ENCODE measurements around the gene C22orf39.

C22orf39 gene

DNA sequence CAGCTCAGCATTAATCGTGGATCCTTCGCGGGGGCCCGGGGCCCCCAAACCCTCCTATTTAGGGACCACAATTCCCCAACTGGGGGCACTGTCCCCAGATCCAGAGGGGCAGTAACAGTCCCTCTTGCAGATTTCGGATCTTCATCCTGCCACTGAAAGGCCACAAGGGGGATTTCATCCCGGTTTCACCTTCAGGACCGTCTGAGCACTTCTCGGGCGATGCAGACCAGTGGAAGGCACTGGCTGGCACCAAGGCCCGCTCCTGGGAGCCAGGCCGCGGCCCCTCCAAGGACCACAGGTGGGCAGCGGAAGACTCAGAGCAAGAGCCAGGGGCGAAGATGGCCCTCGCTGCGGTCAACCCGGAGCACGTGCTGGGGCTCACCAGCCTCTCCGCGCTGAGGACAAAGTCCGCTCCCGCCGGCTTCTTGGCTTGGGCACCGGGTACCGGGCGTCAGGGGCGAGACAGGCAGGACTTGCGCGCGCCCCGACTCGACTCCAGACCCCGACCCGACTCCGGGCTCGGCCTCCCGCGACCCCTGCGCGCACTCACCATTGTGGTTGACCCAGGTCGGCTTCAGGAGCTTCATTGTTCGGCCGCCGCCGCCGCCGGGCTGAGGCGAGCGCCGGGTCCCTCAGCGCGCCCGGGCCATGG lies 16.5 kb downstream of the C22orf39 start:
- DNase-seq (ENCODE audit: low spot score), result no peak

- peak; percentile 44 for DNase-seq (ENCODE audit: low spot score)
Observed at GRCh38 chr22:19429950-19430889, 17.3 kb downstream of the C22orf39 start.

DNA sequence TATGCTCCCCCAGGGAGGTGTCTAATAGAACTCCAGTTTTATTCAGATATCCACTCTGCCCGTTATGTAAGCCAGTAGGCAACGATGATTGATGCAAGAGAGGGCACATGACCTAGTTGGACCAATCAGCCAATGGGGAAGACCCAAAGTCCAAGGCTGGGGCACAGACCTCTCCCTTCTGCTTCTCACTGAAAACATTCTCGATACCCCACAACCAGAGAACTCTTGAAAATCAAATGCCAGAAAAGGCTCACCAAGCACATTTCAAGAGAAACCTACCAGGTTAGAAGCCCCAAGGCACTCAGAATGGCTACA lies 23.4 kb downstream of the C22orf39 start:
- no peak for DNase-seq (ENCODE audit: low spot score)

GRCh38 chr22:19422440-19423301 lies 24.8 kb downstream of the C22orf39 start:
- no peak for DNase-seq (ENCODE audit: low spot score)

- DNase-seq (ENCODE audit: low spot score), result no peak
Observed at GRCh38 chr22:19420321-19420720, 27.2 kb downstream of the C22orf39 start.

DNA sequence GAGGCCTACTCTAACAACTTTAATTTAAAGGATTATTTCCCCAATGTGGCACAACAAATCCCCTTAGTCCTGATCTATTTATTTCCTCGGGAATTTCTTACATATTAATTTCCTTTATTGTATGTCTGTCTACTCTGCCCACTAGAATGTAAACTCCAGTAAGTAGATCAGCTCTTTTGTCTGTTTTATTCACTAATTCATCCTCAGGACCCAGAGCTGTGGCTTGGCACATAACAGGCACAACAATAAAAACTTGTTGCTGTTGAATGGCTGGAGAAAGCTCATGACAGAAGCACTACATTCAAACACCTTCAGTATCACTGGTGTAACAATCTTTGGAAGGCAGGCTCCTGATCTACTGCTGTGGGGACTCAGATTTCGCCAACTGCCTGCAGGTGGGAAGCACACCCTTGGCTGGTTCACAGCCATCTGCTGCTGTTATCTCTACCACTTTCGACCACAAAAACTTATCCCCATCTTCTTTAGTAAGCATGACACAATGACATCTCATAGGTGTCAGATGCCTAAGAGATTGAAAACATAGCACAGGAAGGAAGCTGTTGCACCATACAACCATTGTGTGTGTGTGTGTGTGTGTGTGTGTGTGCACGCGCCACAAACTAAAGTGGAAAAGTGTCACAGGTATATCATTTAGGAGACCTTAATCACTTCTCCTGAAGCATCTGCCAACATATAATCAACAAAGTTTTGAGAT lies 27.9 kb downstream of the C22orf39 start:
- peak; percentile 74 for DNase-seq (ENCODE audit: low spot score)

- no peak for DNase-seq (ENCODE audit: low spot score)
Observed at GRCh38 chr22:19419086-19419463, 28.4 kb downstream of the C22orf39 start.

GRCh38 chr22:19412923-19413322 lies 34.6 kb downstream of the C22orf39 start:
- DNase-seq (ENCODE audit: low spot score), result no peak

DNA sequence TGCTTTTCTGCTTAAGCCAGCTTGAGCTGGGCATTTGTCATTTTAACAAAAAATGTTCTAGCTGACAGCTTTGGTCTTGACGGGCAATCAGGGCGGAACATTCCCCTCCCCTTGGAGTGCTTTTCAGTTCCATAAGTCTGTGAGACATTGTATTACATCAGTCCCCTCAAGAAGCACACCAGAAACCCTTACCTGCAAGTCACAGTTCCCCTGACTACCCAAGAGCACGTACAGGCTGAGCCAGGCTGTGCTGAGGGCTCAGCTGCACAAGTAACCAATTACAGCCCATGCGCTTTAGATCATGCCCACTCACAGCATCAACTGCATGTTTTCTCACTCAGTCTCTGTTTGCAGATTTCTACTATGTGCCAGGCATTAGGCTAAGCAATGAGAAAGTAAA lies 35.0 kb downstream of the C22orf39 start:
- no peak for DNase-seq (ENCODE audit: low spot score)

DNA sequence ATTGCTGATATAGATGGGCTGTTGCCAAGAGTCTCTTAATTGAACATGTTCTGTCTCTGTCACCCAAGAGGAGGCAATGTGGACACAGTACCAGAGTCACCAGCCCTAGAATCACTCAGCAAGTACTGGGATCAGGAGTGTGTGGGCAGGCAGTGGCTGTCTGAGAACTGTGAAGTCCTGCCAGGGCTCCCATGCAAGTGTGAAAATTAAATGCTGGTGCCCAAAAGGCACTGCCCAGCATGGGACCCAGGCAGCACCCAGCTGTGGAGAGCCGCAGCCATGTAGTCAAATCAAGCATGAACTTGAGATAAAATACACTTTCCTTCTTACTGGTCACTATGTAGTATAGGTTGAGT lies 35.8 kb downstream of the C22orf39 start:
- no peak for DNase-seq (ENCODE audit: low spot score)

GRCh38 chr22:19410941-19411689 lies 36.4 kb downstream of the C22orf39 start:
- DNase-seq (ENCODE audit: low spot score), result no peak

DNA sequence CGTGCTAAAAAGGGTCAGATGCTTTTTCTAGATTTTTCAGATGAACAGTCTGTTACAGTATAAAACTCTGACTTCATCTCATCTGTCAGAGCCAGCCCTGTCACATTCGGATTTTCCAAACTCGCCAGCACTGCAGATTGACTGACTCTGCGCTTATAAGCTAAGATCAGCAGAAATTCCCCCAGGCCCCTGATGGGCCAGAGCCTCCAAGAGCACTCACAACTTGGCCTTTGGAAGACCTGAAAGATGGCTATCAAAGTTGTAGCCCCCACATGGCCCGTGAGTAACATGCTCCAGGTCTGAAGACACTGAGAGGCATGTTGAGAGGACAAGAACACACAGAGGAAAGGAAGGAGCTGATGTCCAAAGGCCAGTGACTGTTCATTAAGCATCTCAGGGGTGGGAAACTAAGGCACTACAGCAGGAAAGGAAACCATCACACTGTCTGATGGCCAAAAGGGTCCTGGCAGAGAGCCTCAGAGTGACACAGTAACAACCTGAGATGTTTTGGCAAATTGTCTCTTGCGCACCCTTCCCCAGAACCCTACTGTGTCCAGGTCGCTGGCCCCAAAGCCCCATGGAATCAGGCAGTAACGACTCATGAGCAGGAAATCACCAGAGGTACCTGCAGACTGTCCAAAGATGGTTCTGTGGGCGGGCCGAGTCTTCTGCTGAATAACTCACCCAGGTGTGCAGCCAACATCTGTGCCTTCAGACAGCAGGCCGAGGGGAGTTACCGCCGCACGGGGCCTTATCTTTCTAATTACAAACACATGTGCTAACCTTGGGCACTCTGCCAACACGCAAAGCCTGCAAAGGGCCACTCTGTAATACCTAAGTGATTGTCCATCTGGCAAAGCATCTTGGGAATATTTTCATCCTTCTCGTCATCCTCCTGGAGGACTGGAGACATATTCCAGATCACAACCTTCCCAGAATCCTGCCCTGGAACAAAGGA lies 39.6 kb downstream of the C22orf39 start:
- DNase-seq (ENCODE audit: low spot score), result no peak

DNA sequence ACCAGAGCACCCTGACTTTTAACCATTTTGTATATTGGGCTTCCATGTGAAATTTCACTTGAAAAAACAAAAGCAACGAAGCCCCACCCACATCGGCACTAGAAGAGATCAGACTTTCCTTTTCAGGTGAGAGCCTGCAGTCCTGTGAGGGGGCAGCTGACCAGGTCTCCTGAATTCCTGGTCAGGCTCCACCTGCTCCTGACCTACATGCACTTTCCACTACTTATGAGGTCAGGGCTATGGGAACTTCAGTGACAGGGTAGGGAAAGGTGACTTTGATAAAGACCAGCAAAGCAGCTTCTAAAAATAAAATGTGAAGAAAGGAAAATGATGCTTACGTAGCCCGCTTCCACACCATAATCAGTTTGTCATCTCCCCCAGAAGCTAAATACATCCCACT lies 40.7 kb downstream of the C22orf39 start:
- DNase-seq (ENCODE audit: low spot score), result no peak

GRCh38 chr22:19406281-19406811 lies 41.2 kb downstream of the C22orf39 start:
- DNase-seq (ENCODE audit: low spot score), result no peak

GRCh38 chr22:19405652-19406051 lies 41.9 kb downstream of the C22orf39 start:
- no peak for DNase-seq (ENCODE audit: low spot score)

DNA sequence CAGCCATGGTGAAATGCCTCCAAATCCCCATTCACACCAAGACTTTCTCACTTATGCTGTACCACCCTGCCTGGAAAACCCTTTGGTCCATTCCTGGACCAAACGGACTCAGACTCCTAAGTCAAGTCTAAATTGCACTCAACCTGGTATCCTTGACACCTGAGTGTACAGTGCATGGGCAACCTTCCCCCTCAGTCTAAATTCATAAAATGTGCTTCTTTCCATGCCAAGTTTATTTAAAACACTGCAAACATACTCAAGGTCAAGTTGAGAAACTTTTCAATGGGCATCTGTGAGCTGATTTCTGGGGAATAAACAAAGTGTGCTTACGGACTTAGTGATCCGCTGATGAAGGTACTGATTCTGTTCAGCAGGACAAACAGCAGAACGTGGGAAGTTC lies 42.4 kb downstream of the C22orf39 start:
- no peak for DNase-seq (ENCODE audit: low spot score)

GRCh38 chr22:19404676-19405075 lies 42.8 kb downstream of the C22orf39 start:
- no peak for DNase-seq (ENCODE audit: low spot score)

GRCh38 chr22:19402642-19403191 lies 44.8 kb downstream of the C22orf39 start:
- no peak for DNase-seq (ENCODE audit: low spot score)

DNA sequence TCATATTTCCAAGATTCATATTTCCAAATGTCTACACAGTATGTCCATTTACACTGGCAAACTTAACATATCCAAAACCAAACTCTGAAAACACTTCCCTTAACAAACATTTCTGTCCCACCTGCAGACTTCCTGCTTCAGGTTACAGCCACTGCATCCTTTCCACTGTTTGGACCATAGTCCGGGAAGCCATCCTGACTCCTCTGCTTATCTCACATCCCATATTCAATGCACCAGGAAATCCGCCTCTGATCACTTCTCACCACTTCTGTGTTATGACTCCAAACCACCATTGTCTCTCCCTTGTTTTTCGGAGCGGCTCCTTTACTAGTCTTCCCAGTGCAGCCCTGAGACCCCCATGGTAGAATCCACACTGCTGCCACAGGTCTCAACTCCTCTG lies 46.0 kb downstream of the C22orf39 start:
- no peak for DNase-seq (ENCODE audit: low spot score)

DNA sequence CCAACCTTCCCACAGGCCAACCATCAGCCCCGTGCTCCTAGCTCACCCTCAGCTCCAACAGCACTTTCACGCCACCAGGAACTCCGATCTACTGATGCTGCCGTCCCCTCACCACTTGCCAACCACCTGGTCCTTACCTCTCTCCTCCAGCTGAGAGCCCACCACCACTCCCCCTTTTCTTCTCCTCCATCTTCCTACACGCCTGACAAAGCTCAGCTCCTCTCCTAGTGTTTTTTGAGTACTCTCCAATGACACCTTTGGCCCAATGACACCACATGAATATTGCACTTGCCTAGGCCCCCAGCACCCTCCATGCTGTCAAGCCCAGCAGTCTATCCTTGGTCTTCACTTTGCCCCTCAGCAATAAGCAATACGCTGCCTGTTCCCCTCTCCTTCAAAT lies 46.6 kb downstream of the C22orf39 start:
- DNase-seq (ENCODE audit: low spot score), result no peak

Measured in CD4-positive, alpha-beta T cell treated with Interleukin-2 at 100 ng/mL for 4 hours (primary cell).